Endothelial cell of umbilical vein (primary cell): ENCODE measurements around the gene NMNAT3. TPM values are rescaled to one million over a fixed set of nuclear protein-coding genes. Genes with fewer than 3 reads are reported as not detected.

Source experiments
- BruUV-seq: library from RNA; stranded (reverse); fragments of 400-500 nt; replicated peaks from 2 replicates; lab custom pipeline; 2021; lab: Mats Ljungman, UMichigan
- CTCF ChIA-PET: fragments of 300-600, 350-600 bp; sonication (Branson Sonifier 250); formaldehyde crosslinking; loops from one replicate; lab custom pipeline; 2021; ENCODE audit warnings: antibody characterized with exemption, inconsistent platforms; lab: Charles Lee
- POLR2A ChIA-PET: fragments of 300-600, 350-600 bp; sonication (Branson Sonifier 250); formaldehyde crosslinking; loops from one replicate; lab custom pipeline; 2021; ENCODE audit warnings: antibody characterized with exemption, inconsistent platforms; lab: Charles Lee
- DNase-seq: peaks from one replicate; pipeline ENCODE4 v3.0.0-alpha.2; 2011; ENCODE audit warnings: low read depth, low spot score
- FAIRE-seq: peaks from 2 replicates; lab custom pipeline; 2011; peaks lifted over from hg19 to GRCh38; lab: Jason Lieb, UNC
- H2AFZ ChIP-seq: 2 replicates; pipeline ENCODE4 v1.6.0; 2012; ENCODE audit warnings: low read depth, low read length, control low read depth, inconsistent platforms
- H3K27ac ChIP-seq: 2 replicates; pipeline ENCODE4 v1.5.1; 2011; ENCODE audit warnings: low read depth, mild to moderate bottlenecking, control low read depth, low read length, moderate library complexity; ENCODE audit not compliant: insufficient read depth
- H3K27me3 ChIP-seq, 2 experiments: 2 replicates each; pipeline versions ENCODE4 v1.6.0 to v1.6.1; 2011; ENCODE audit warnings: low read length in 2 of 2, mixed read lengths in 1 of 2; ENCODE audit not compliant: control insufficient read depth in 2 of 2, insufficient read depth in 2 of 2
- H3K36me3 ChIP-seq, 2 experiments: 2 replicates in 1 of 2; 3 replicates in 1 of 2; pipeline ENCODE4 v1.5.1; 2011; ENCODE audit warnings: low read length in 2 of 2, mild to moderate bottlenecking in 1 of 2, moderate library complexity in 1 of 2; ENCODE audit not compliant: control insufficient read depth in 2 of 2, insufficient read depth in 2 of 2; ENCODE audit errors: extremely low read depth in 1 of 2
- H3K4me1 ChIP-seq: 3 replicates; pipeline ENCODE4 v1.5.1; 2011; ENCODE audit warnings: mild to moderate bottlenecking, low read length; ENCODE audit not compliant: control insufficient read depth, insufficient read depth; ENCODE audit errors: extremely low read depth
- H3K4me2 ChIP-seq: 2 replicates; pipeline ENCODE4 v1.6.1; 2011; ENCODE audit warnings: low read length, control low read depth, mixed read lengths; ENCODE audit not compliant: insufficient read depth
- H3K4me3 ChIP-seq, 3 experiments: fragments of 200-600 bp in 1 of 3; sonication (generic), shearing (Covaris generic) in 1 of 3; replicated peaks in 1 of 3; 2 replicates each; pipeline ENCODE4 v1.5.1; 2011 to 2016; ENCODE audit warnings: control low read depth in 3 of 3, low read length in 3 of 3, mild to moderate bottlenecking in 2 of 3, inconsistent platforms in 1 of 3, low read depth in 1 of 3, moderate library complexity in 1 of 3; ENCODE audit not compliant: insufficient read depth in 1 of 3
- H3K79me2 ChIP-seq: 2 replicates; pipeline ENCODE4 v1.6.0; 2012; ENCODE audit warnings: low read length, inconsistent platforms; ENCODE audit not compliant: control insufficient read depth, insufficient read depth
- H3K9ac ChIP-seq: replicated peaks from 2 replicates; pipeline ENCODE3; 2011; ENCODE audit warnings: low read length, control low read depth; ENCODE audit not compliant: insufficient read depth; ENCODE audit errors: extremely low read depth
- H3K9me1 ChIP-seq: replicated peaks from 3 replicates; pipeline ENCODE4 v1.6.0; 2011; ENCODE audit warnings: mild to moderate bottlenecking, low read length; ENCODE audit not compliant: control insufficient read depth, insufficient read depth; ENCODE audit errors: extremely low read depth
- H3K9me3 ChIP-seq: replicated peaks from 2 replicates; pipeline ENCODE4 v1.5.1; 2012; ENCODE audit warnings: low read length, inconsistent platforms; ENCODE audit not compliant: control insufficient read depth, insufficient read depth
- H4K20me1 ChIP-seq: replicated peaks from 2 replicates; pipeline ENCODE3; 2011; ENCODE audit warnings: mild to moderate bottlenecking, low read length; ENCODE audit not compliant: control insufficient read depth, insufficient read depth; ENCODE audit errors: extremely low read depth
- CTCF ChIP-seq, 2 donors: IDR thresholded peaks; 1 replicate in 1 of 2; 2 replicates in 1 of 2; pipeline ENCODE4 v1.5.1; 2011; ENCODE audit warnings: low read length in 2 of 2, mild to moderate bottlenecking in 2 of 2, moderate library complexity in 2 of 2, control low read depth in 1 of 2, inconsistent platforms in 1 of 2, low read depth in 1 of 2; ENCODE audit not compliant: insufficient read depth in 1 of 2; ENCODE audit errors: extremely low read depth in 1 of 2
- EZH2 ChIP-seq: IDR thresholded peaks from 2 replicates; pipeline ENCODE4 v1.6.1; 2012; ENCODE audit warnings: borderline replicate concordance, low read depth, mild to moderate bottlenecking, moderate library complexity, low read length, inconsistent platforms; ENCODE audit not compliant: severe bottlenecking
- FOS ChIP-seq: IDR thresholded peaks from 2 replicates; pipeline ENCODE4 v1.6.1; 2011; ENCODE audit warnings: mild to moderate bottlenecking, low read length, moderate library complexity, borderline replicate concordance; ENCODE audit not compliant: insufficient read depth
- GATA2 ChIP-seq: IDR thresholded peaks from 2 replicates; pipeline ENCODE4 v1.7.0; 2011; ENCODE audit warnings: low read depth, mild to moderate bottlenecking, moderate library complexity, mixed read lengths, low read length; ENCODE audit not compliant: insufficient read length, insufficient read depth
- JUN ChIP-seq: IDR thresholded peaks from 2 replicates; pipeline ENCODE4 v1.6.1; 2011; ENCODE audit warnings: borderline replicate concordance, low read depth; ENCODE audit not compliant: insufficient read length, insufficient read depth
- MAX ChIP-seq: IDR thresholded peaks from 2 replicates; pipeline ENCODE4 v1.6.1; 2011; ENCODE audit not compliant: insufficient read depth, insufficient read length
- MYC ChIP-seq: IDR thresholded peaks from one replicate; pipeline ENCODE4 v1.6.1; 2011; ENCODE audit warnings: mild to moderate bottlenecking, low read depth, low read length
- POLR2A ChIP-seq: IDR thresholded peaks from 2 replicates; pipeline ENCODE4 v1.6.1; 2012; ENCODE audit warnings: low read depth, mild to moderate bottlenecking, control low read depth, low read length
- POLR2AphosphoS5 ChIP-seq: IDR thresholded peaks from 2 replicates; pipeline ENCODE4 v1.6.1; 2012; ENCODE audit warnings: low read depth, mild to moderate bottlenecking, control low read depth, low read length, moderate library complexity; ENCODE audit not compliant: insufficient read depth
- dilution Hi-C: fragments of 300-500 bp; cut with MboI; formaldehyde crosslinking; loops from one replicate; pipeline ENCODE4 v1.15.0; 2019; ENCODE audit warnings: low sequenced_read_pairs; ENCODE audit not compliant: extremely low pct_ligation_motif_present
- intact Hi-C: fragments of 100-400 bp; cut with micrococcal nuclease; formaldehyde crosslinking; loops from one replicate; pipeline ENCODE4 v1.10.0; 2022
- polyA plus RNA-seq, 4 experiments: library from polyadenylated mRNA; depleted of rRNA in 3 of 4; stranded (reverse) in 3 of 4; unstranded in 1 of 4; fragments of >200 nt; gene quantifications; 2 replicates each; pipeline versions ENCODE4 v1.2.1 to v1.2.3, GENCODE V29; 2011 to 2012; ENCODE audit warnings: missing spikeins in 1 of 4
- total RNA-seq: library from RNA; stranded (reverse); gene quantifications from 2 replicates; pipeline ENCODE4 v1.2.3, GENCODE V29; 2021

The NMNAT3 gene
- total and polyA plus RNA-seq, 2 donors (not counting 3 experiments of a cell fraction or from before 2014, with no cell fraction given), result 0.59 to 0.60 TPM

- no TSS peak for BruUV-seq
- CTCF ChIA-PET, result interaction anchor here (0.9 to 1.7 kb wide), 5 partner anchors 19 to 625 kb away, joined by 3 to 23 read pairs (median 3); partner anchors contain the start of gene COPB2
- TF ChIP-seq MAX (no peak), MYC (no peak), CTCF (IDR thresholded peaks at IDR 0.05; ENCODE audit: extremely low read depth in 1 of 2, insufficient read depth in 1 of 2, low read depth in 1 of 2, low read length in 2 of 2) (no peak), JUN (no peak), EZH2 (no peak), GATA2 (no peak), FOS (no peak), POLR2AphosphoS5 (no peak), POLR2A (no peak)
These were observed 116.4 kb downstream of the NMNAT3 start for GRCh38 chr3:139561255-139561817.

More at GRCh38 chr3:139561255-139561817, 116.4 kb downstream of the NMNAT3 start:
- H3K79me2 ChIP-seq, result no peaks in the 10 kb centered on the region
- intact Hi-C loops (no loop called here), dilution Hi-C loops (no loop called here)
- H3K36me3 ChIP-seq, result no peaks in the 10 kb centered on the region
- no peaks in the 10 kb centered on the region for H3K9me3 ChIP-seq
- H2AFZ ChIP-seq, result no peak overlapping the region
- FAIRE-seq (no peak), DNase-seq (no peak)
- H3K9ac ChIP-seq, result no peak overlapping the region
- no peaks in the 10 kb centered on the region for H3K27me3 ChIP-seq
- H3K9me1 ChIP-seq, result no peaks in the 10 kb centered on the region
- H3K4me3 ChIP-seq, result no peak overlapping the region
- H3K27ac ChIP-seq, result no peak overlapping the region
- H3K4me2 ChIP-seq, result no peak overlapping the region
- POLR2A ChIA-PET, result no interaction called here
- no peaks in the 10 kb centered on the region for H3K4me1 ChIP-seq
- no peaks in the 10 kb centered on the region for H4K20me1 ChIP-seq
